GM19099 (cell line): Measurements from ENCODE around the gene GPC6.

Source experiments
- POLR2A ChIP-seq: IDR thresholded peaks from 3 replicates; pipeline ENCODE4 v1.6.1; 2011; ENCODE audit warnings: low read depth; ENCODE audit not compliant: insufficient read length; ENCODE audit errors: extremely low read depth

The GPC6 gene

GRCh38 chr13:94371855-94372254 lies 1145.2 kb downstream of the GPC6 start:
- TF ChIP-seq POLR2A, result no peak

- no peak for TF ChIP-seq POLR2A
These were observed 1155.9 kb downstream of the GPC6 start for GRCh38 chr13:94382517-94382916.

DNA sequence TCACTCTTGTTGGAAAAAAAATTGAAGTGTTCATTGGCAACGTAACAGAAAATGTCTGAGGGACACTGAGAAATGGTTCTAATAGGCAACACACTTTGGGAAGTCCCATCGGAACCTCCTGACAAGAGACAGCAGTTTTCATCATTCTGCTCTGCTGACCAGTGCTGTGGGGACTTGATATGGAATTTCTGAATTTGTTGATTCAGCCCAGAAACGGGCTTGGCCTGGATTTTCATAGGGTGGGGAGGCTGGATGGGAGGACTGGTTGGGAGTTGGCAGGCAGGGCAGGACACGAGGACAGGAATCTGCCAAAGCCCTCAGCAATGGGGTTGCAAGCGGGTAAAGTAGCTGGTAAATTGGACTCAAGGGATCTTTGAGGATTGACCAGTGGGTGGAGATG lies 1156.4 kb downstream of the GPC6 start:
- TF ChIP-seq POLR2A, result no peak

DNA sequence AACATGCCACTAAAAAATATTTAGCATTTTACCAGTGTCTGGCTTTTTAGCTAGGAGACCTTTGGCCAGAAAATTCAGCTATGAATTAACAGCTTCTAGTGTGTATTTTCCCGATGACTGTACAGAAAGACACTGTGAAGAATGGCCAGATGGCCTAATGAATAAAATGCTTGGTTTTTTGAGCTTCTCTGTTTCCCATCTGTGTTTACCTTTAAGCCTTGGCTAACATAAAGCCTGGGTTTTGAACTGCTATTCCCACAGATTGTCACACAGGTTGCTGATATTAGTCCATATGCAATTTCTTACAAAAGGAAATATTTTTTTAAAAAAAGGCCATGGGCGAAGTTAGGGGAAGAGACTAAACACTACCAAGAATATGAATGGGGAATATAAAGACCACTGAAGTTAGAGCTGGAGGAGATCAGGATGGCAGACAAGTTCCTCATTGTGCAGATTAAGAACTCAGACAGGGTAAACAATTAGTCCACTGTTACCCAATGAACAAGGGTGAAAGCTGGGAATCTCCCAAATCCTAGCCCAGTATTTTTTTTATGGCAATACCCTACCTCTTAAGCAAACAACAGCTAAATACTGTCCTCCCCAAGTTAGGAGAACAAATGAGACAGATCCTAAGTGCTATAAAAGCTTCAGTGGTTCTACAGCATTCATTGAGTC lies 1157.8 kb downstream of the GPC6 start:
- no peak for TF ChIP-seq POLR2A

DNA sequence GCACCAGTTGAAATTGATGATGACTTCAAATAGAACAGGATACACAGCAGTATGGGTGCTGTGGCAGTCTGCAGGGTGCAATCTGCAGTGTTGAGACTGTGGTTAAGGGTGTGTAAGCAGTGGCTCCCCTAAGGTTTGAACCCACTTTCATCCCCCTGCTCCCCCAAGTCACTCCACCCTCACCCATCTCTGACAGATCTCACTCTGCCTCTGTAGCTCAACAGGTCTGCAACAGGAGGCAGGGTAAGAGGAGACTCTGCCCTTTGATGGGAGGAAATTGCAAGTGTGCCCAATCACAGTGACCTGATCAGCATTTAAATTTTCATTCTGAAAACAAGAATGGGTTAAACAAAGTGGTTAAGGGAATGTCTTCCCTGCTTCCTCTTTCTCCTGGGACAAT lies 1160.4 kb downstream of the GPC6 start:
- TF ChIP-seq POLR2A, result no peak

DNA sequence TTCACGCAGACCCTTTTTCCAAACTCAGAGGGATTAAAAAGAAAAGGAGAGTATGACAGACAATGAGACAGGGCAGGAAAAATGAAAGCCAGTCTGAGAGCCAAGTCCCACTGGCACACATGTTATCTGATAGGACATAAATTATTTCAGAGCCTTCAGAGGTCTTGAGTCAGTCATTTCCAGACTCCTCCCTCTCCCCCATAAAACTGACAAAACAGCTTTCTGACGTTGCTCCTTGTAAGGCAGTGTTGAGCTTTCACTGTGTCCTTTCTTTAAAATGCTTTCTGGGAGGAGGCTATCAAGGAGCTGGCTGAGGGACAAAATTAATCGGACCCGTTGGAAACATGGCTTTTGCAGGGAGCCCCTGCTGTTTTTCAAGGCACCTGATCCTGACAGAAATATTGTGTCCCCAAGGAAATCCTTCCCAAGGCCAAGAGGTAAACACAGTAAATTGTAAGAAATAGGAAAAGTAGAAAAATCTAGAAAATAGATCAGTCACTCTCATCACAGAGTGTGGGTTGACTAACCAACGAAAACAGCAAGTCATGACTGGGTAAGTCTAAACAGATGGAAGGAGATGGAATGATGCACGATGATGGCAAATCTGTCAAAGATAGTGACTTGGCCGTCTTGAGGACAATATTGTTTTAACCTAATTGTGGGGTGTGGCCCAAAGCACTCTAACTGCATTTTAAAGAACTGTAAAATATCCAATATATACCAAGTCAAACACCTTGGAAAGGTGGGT lies 1163.2 kb downstream of the GPC6 start:
- TF ChIP-seq POLR2A, result no peak

DNA sequence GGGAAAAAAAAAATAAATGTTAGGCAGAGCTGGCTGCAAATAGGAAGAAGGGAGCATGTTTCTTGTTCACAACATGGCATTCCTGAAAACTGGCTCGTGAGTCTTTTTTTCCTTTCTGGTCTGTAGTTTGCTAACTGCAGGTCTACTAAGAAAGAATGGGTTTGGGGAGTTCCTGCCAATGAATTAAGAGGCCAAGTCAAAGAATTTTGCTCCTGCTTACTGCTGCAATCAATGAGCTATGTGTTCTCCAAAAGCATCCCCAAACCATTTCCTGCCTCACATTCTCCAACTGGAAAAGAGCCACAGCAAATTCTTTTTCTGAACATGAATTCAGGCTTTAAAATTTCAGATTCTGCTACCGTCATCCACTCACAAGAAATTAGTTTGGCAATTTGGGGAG lies 1164.3 kb downstream of the GPC6 start:
- TF ChIP-seq POLR2A, result no peak

DNA sequence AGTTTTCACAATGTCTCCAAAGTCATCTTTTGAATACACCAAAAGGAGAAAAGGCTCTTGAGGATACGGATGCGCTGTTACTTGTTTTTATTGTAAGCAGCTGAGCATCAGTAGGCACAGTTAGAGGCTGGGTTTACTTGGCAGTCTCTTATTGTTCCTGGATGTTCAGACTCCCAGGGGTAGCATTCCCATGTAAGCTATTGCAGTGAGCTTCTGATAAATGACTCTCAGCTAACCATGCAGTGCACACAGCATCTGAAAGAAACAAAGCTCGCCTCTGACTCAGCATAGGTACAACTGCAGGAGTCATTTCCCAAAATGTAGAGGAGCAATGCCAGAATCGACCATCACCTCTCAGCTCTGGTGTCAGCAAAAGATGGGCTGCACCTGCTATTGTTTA lies 1168.1 kb downstream of the GPC6 start:
- TF ChIP-seq POLR2A, result no peak

DNA sequence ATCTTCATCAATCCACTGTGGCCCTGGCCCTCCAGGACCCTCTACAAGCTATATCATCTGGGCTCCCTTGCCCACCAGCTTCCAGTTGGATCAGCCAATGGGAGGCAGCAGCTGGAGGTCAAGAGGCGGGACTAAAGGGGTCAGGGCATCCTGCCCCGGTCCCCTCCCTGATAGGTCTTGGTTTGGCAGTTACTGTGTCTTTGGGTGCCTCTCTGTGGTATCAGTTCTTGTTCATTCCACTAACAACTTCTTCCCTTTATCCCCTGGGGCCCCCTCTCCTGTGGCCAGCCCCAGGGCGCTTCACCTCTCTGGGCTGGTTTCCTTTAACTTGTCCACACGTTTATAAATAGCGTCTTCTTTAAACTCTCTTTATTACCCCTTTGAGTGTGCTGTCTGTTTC lies 1169.3 kb downstream of the GPC6 start:
- no peak for TF ChIP-seq POLR2A

DNA sequence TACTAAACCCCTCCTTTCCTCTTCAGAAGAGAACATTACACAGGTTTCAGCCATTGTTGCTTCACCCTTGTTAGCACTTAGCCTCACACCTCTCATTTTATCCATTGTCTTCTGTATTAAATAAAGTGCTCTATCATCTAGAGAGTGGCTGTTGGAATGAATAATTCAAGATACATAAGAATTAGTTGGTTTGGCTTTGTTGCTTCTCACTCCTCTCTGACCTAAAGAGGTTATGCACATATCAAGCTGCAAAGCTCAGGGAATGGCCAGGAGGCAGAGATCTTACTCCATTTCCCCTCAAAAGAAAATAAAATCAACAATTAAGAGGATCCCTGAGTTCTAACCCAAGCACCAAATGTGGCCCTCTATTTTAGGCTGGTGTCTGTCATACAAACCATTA lies 1173.2 kb downstream of the GPC6 start:
- no peak for TF ChIP-seq POLR2A

DNA sequence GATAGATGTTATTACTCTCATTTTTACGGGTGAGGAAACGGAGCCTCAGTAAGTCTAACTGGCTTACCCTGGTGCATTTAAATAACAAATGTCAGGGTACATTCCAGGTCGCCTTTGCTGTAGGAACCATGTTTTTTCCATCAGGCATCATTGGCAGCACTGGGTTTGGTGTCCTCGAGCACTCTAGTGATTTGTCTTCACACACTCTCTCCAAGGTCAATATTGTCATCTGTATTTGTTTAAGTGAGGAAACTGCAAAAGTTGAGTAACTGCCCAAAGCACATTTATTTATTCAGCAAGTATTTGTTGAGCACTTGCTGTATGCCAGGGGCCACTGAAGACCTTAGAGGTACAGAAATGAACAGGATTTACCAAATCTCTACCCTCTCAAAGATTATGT lies 1174.3 kb downstream of the GPC6 start:
- no peak for TF ChIP-seq POLR2A

DNA sequence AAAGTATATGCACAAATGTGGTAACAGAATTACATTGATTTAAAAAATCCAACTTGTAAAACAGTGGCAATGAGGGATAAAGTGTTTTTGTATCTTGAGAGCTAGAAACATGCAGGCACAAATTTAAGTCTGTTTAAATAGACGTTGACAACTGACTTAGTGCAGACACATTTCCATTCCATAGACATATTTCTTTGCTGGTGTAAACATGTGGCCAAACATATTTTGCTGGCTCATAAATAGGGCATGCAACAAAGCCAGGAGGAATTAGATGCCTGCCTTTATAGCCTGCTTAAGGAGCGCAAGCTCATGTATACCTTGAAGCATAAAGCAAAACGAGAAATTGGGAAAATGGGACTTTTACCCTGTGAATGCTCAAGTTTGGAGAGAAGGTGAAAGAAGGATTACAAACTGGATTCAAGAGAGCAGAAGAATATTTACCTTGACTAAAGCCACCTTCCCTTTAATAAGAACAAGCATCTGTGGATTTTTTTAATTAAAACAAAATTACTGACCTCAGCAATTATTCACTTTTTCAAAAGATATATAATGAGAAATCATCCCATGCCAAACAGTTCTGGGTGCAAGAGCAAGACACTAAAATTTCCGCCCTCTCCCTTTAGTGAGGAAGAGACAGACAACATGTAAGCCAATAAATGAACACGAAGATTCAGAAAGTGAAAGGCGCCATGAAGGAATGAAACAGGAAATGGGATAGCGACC lies 1181.9 kb downstream of the GPC6 start:
- TF ChIP-seq POLR2A, result no peak

DNA sequence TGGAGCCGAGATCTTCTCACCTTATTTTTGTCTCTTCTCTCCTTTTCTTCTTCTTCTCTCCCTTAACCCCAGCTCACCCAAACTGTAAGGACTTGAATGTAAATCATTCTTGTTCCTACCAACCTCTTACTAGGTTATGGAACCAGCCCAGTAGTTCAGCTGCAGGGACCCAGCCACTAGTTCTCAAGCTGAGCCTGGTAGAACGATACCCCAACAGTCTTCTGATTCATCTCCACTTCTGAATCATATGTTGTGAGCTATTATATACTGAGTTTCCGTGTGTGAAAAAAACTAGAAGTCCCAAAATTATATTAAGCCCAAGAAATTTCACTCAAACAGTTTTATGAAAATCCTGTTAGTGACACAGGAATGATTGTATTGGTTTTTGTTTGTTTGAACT lies 1185.1 kb downstream of the GPC6 start:
- TF ChIP-seq POLR2A, result no peak

DNA sequence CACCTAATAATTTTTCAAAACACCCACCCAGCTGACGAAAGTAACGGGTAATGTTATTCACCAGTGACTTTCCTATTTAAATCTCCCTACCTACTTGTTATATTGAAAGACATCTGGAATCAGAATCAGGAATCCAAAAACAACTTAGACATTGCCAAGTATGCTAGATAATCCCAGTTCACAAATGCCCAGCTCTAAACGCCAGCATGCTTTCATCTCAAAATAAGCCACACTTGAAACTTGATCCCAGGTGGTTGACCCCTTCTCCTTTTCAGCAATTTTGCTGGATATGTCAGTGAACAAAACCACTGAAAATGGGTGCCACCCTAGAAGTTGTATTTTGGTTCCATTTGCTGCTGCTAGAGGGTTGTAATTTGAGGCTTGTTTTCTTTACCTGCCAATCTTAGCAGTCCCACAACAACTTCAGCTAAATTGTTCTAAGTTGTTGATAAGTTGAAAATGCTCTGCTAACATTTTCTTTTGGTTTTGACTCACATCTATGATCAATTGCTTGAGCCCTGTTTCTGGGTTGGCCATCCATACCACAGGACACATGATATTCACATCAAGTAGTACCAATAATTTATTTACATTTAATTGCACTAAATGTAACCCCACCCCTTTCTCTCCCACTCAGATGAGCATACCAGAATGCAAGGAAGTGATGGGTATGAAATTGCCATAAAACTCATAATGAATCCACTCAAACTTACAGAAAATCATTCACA lies 1186.4 kb downstream of the GPC6 start:
- TF ChIP-seq POLR2A, result no peak

GRCh38 chr13:94413598-94413944 lies 1187.0 kb downstream of the GPC6 start:
- TF ChIP-seq POLR2A, result no peak
